Peyer's patch (tissue), 4 donors: ENCODE data around the gene SGTA.

Source experiments
- POLR2A ChIP-seq, 2 donors: fragments of 450-650 bp; IDR thresholded peaks; one replicate each; pipeline ENCODE4 v1.5.1; 2017; ENCODE audit warnings: antibody characterized with exemption in 2 of 2, mild to moderate bottlenecking in 2 of 2, moderate library complexity in 2 of 2
- TF ChIP-seq, protein P1 (sequence below), 6 experiments: fragments of 450-650 bp in 4 of 6; fragments of 200-600 bp in 2 of 6; sonication (generic) in 1 of 6; IDR thresholded peaks; one replicate each; pipeline ENCODE4 v1.5.1; 2017 to 2019; ENCODE audit warnings: antibody characterized with exemption in 6 of 6, mild to moderate bottlenecking in 3 of 6, moderate library complexity in 1 of 6

DNA sequence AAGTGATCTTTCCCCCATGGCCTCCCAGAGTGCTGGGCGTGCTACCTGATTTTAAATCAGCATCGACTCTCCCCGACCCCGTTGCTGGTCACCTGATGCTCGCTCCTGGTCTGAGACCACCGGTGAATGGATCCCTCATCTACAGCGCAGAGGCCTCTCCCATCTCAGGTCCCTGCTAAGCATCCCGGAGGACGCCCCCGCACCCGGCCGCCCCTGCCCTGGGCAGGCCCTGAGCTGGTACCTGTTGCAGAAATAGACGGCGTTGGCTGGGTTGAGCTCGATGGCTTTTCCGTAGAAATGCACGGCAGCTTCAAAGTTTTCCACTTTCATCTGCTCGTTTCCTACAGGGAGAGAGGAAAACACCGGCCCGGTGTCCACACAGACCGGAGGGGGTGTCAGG is 18.1 kb downstream of the SGTA start:
- TF ChIP-seq, protein P1, sequence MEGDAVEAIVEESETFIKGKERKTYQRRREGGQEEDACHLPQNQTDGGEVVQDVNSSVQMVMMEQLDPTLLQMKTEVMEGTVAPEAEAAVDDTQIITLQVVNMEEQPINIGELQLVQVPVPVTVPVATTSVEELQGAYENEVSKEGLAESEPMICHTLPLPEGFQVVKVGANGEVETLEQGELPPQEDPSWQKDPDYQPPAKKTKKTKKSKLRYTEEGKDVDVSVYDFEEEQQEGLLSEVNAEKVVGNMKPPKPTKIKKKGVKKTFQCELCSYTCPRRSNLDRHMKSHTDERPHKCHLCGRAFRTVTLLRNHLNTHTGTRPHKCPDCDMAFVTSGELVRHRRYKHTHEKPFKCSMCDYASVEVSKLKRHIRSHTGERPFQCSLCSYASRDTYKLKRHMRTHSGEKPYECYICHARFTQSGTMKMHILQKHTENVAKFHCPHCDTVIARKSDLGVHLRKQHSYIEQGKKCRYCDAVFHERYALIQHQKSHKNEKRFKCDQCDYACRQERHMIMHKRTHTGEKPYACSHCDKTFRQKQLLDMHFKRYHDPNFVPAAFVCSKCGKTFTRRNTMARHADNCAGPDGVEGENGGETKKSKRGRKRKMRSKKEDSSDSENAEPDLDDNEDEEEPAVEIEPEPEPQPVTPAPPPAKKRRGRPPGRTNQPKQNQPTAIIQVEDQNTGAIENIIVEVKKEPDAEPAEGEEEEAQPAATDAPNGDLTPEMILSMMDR (IDR thresholded peaks at IDR 0.05) = no peak
- no peak for TF ChIP-seq POLR2A (IDR thresholded peaks at IDR 0.05)
